Sigmoid colon (tissue), 7 donors: ENCODE data around the gene TUBGCP2. TPM values are rescaled to one million over a fixed set of nuclear protein-coding genes. Genes with fewer than 3 reads are reported as not detected.

ENCODE experiments used
- DNase-seq: peaks from one replicate; pipeline ENCODE4 v3.0.0-alpha.2; 2019
- H3K27ac ChIP-seq, 4 donors: fragments of 200-600 bp; sonication (generic); one replicate each; pipeline ENCODE4 v1.5.1; 2016 to 2019; ENCODE audit warnings: mild to moderate bottlenecking in 1 of 4
- H3K27me3 ChIP-seq, 3 donors: fragments of 200-600 bp; sonication (generic); one replicate each; pipeline ENCODE4 v1.5.1; 2019; ENCODE audit warnings: mild to moderate bottlenecking in 1 of 3
- H3K36me3 ChIP-seq, 4 donors: fragments of 200-600 bp; sonication (generic); one replicate each; pipeline ENCODE4 v1.5.1; 2016 to 2019
- H3K4me1 ChIP-seq, 4 donors: fragments of 200-600 bp; sonication (generic); one replicate each; pipeline ENCODE4 v1.5.1; 2017 to 2019
- H3K4me3 ChIP-seq, 4 donors: fragments of 200-600 bp; sonication (generic); one replicate each; pipeline ENCODE4 v1.5.1; 2017 to 2019; ENCODE audit warnings: mild to moderate bottlenecking in 2 of 4, moderate library complexity in 1 of 4
- H3K9me3 ChIP-seq, 4 donors: fragments of 200-600 bp in 3 of 4; sonication (generic) in 3 of 4; one replicate each; pipeline versions ENCODE4 v1.5.1 to v1.6.1; 2013 to 2019
- EP300 ChIP-seq, 4 donors: sonication (generic); formaldehyde crosslinking; IDR thresholded peaks; one replicate each; pipeline ENCODE4 v1.6.1; 2017; ENCODE audit warnings: antibody characterized with exemption in 4 of 4
- POLR2A ChIP-seq, 2 donors: fragments of 450-650 bp; IDR thresholded peaks; one replicate each; pipeline ENCODE4 v1.6.1; 2016; ENCODE audit warnings: antibody characterized with exemption in 2 of 2, mild to moderate bottlenecking in 2 of 2, moderate library complexity in 2 of 2
- POLR2AphosphoS5 ChIP-seq, 4 donors: sonication (generic); formaldehyde crosslinking; IDR thresholded peaks; one replicate each; pipeline ENCODE4 v1.6.1; 2017; ENCODE audit warnings: antibody characterized with exemption in 4 of 4
- WGBS, 2 donors: extraction: QIAGEN DNeasy Blood & Tissue Kit; methylation state at CpG; one replicate each; pipeline ENCODE4 v1.1.7; 2013; 5-methylcytosine and 5-hydroxymethylcytosine counted together
- intact Hi-C: fragments of 100-400 bp; cut with DNase I; formaldehyde crosslinking; loops from one replicate; pipeline ENCODE4 v1.15.1; 2023
- polyA plus RNA-seq, 3 donors: library from polyadenylated mRNA; stranded (reverse); fragments of 200-250 nt; gene quantifications; one replicate each; pipeline ENCODE4 v1.2.3, GENCODE V29; 2013
- total RNA-seq, 4 donors: library from RNA; depleted of rRNA; stranded (reverse); fragments of >200 nt; gene quantifications; one replicate each; pipeline ENCODE4 v1.1.0, GENCODE V29; 2016
- TF ChIP-seq, protein P1 (sequence below), 4 experiments: fragments of 450-650 bp in 3 of 4; fragments of 200-600 bp in 1 of 4; IDR thresholded peaks; one replicate each; pipeline ENCODE4 v1.5.1; 2016 to 2019; ENCODE audit warnings: antibody characterized with exemption in 4 of 4, mild to moderate bottlenecking in 3 of 4, moderate library complexity in 2 of 4
- donor health status: healthy with polysubstance abuse.
- donor health status: Bipolar disorder and iron deficiency.
- donor health status: healthy.

The TUBGCP2 gene
- total and polyA plus RNA-seq, 7 donors: 13.8 to 51.1 (median 27.2) TPM

- H3K9me3 ChIP-seq: no peaks in the 10 kb centered on the region
- H3K4me1 ChIP-seq: peaks cover 0 to 55% (median 42%) of the 10 kb centered on the region in 4 donors
- no peak for DNase-seq
- H3K27ac ChIP-seq: peak overlapping the region; percentile 86 to 97 (median 94)
- TF ChIP-seq POLR2A (IDR thresholded peaks at IDR 0.05) (no peak), EP300 (IDR thresholded peaks at IDR 0.05) (no peak), POLR2AphosphoS5 (IDR thresholded peaks at IDR 0.05) (peak in 1 of 4 donors; percentile 22)
- TF ChIP-seq, protein P1, sequence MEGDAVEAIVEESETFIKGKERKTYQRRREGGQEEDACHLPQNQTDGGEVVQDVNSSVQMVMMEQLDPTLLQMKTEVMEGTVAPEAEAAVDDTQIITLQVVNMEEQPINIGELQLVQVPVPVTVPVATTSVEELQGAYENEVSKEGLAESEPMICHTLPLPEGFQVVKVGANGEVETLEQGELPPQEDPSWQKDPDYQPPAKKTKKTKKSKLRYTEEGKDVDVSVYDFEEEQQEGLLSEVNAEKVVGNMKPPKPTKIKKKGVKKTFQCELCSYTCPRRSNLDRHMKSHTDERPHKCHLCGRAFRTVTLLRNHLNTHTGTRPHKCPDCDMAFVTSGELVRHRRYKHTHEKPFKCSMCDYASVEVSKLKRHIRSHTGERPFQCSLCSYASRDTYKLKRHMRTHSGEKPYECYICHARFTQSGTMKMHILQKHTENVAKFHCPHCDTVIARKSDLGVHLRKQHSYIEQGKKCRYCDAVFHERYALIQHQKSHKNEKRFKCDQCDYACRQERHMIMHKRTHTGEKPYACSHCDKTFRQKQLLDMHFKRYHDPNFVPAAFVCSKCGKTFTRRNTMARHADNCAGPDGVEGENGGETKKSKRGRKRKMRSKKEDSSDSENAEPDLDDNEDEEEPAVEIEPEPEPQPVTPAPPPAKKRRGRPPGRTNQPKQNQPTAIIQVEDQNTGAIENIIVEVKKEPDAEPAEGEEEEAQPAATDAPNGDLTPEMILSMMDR (IDR thresholded peaks at IDR 0.05): peak in 2 of 4 experiments; percentile 23 to 31
- 2% methylated on average over 25 of the region's 25 CpGs for WGBS, 2 donors
- no peaks in the 10 kb centered on the region for H3K27me3 ChIP-seq
- H3K36me3 ChIP-seq: peaks cover 0 to 39% (median 12%) of the 10 kb centered on the region in 4 donors
- peak overlapping the region; percentile 60 to 99 (median 96) for H3K4me3 ChIP-seq
- intact Hi-C loops: loop anchor here (1.0 to 10.0 kb wide), 2 partner anchors 47 to 973 kb away; partner anchors contain the start of gene LRRC27
Measured at GRCh38 chr10:133307776-133308420, 774 bp downstream of the TUBGCP2 start.

DNA sequence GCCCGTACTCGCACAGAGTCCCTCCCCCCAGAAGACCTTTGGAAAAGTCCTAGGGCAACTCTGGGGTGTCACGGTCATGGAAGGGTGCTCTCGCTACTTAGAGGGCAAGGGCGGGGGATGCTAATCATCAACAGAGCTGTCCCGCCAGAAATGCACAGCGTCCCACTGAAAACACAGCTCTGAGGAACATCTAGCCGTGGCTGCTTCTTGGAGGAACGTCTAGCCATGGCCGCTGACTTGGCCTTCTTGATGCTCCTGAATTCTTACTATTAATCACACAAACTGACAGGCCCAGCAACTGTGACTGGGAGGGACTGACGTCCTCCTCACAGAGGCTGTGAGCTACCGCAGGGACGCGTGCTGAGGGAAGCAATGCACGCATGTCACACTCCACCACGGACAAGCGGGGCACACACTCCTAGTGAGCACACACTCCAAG lies 1.7 kb downstream of the TUBGCP2 start:
- Histone ChIP-seq H3K27me3 (no peaks in the 10 kb centered on the region), H3K9me3 (no peaks in the 10 kb centered on the region), H3K4me1 (peaks cover 0 to 55% (median 42%) of the 10 kb centered on the region in 4 donors), H3K4me3 (peak overlapping the region in 1 of 4 donors; percentile 98), H3K27ac (no peak overlapping the region), H3K36me3 (peaks cover 0 to 37% (median 16%) of the 10 kb centered on the region in 4 donors)
- DNase-seq: no peak
- intact Hi-C loops: loop anchor here (10.0 kb wide), 1 partner anchor 972 kb away; the partner anchor contains the start of gene LRRC27
- no peak for TF ChIP-seq EP300 (IDR thresholded peaks at IDR 0.05)
- no peak for TF ChIP-seq POLR2A (IDR thresholded peaks at IDR 0.05)
- no peak for TF ChIP-seq POLR2AphosphoS5 (IDR thresholded peaks at IDR 0.05)
- TF ChIP-seq, protein P1 (IDR thresholded peaks at IDR 0.05): no peak
- 91 to 93% methylated on average over 17 of the region's 17 CpGs for WGBS, 2 donors

DNA sequence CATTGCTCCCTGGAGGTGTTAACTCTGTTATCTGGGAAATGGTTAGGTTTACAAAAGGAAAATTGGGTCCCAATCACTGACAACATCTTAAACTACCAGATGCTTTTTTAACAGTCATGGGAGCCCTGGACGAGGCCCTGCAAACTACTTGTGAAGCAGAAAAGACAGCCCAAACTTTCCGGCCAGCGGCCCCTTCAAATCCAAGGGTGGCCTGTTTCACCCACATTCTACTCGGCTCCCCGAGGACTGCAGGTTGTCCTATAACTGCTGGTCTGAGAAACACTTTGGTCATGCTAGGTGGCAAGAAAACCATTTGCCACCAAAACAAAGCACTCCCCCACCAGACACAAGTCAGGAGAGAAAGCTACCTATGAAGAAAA lies 2.6 kb downstream of the TUBGCP2 start:
- Histone ChIP-seq H3K4me3 (no peak overlapping the region), H3K36me3 (peaks cover 0 to 38% (median 17%) of the 10 kb centered on the region in 4 donors)
- 93 to 97% methylated on average over 5 of the region's 5 CpGs for WGBS, 2 donors

DNA sequence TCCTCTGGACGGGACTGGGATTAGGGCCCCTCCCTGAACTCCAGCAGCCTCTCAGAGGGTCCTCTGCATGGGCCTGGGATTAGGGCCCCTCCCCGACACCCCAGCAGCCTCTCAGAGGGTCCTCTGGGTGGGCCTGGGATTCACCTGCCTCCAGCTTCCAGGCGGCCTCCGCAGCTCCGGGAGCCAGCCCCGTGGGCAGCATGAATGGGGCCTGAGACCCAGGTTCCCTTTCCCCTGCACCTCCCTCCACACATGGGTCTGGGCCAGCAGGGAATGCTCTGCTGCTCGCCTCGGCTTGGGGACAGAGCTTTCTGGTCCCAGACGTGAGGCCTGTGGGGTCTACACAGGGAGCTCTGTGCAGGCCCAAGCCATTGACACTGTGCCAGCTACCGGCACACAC lies 5.5 kb downstream of the TUBGCP2 start:
- Histone ChIP-seq H3K27ac (no peak overlapping the region), H3K4me1 (peaks cover 0 to 49% (median 33%) of the 10 kb centered on the region in 4 donors), H3K9me3 (no peaks in the 10 kb centered on the region), H3K27me3 (no peaks in the 10 kb centered on the region), H3K4me3 (no peak overlapping the region), H3K36me3 (peaks cover 17 to 54% (median 36%) of the 10 kb centered on the region in 4 donors)
- intact Hi-C loops: loop anchor here (10.0 kb wide), 1 partner anchor 968 kb away; the partner anchor contains the start of gene LRRC27
- DNase-seq: no peak
- TF ChIP-seq EP300 (IDR thresholded peaks at IDR 0.05) (no peak), POLR2AphosphoS5 (IDR thresholded peaks at IDR 0.05) (no peak), POLR2A (IDR thresholded peaks at IDR 0.05) (no peak)
- TF ChIP-seq, protein P1 (IDR thresholded peaks at IDR 0.05): no peak
- 91 to 92% methylated on average over 10 of the region's 10 CpGs for WGBS, 2 donors

More for the DNA sequence above, 2.6 kb downstream of the TUBGCP2 start:
- Histone ChIP-seq H3K4me1 (peaks cover 0 to 55% (median 42%) of the 10 kb centered on the region in 4 donors), H3K27me3 (no peaks in the 10 kb centered on the region), H3K27ac (peak overlapping the region in 2 of 4 donors; percentile 9 to 41), H3K9me3 (no peaks in the 10 kb centered on the region)
- TF ChIP-seq POLR2A (IDR thresholded peaks at IDR 0.05) (no peak), POLR2AphosphoS5 (IDR thresholded peaks at IDR 0.05) (no peak), EP300 (IDR thresholded peaks at IDR 0.05) (no peak)
- TF ChIP-seq, protein P1 (IDR thresholded peaks at IDR 0.05): no peak
- intact Hi-C loops: loop anchor here (10.0 kb wide), 1 partner anchor 971 kb away; the partner anchor contains the start of gene LRRC27
- no peak for DNase-seq
